ENCODE measurements around the gene IBA57.

The IBA57 gene

DNA sequence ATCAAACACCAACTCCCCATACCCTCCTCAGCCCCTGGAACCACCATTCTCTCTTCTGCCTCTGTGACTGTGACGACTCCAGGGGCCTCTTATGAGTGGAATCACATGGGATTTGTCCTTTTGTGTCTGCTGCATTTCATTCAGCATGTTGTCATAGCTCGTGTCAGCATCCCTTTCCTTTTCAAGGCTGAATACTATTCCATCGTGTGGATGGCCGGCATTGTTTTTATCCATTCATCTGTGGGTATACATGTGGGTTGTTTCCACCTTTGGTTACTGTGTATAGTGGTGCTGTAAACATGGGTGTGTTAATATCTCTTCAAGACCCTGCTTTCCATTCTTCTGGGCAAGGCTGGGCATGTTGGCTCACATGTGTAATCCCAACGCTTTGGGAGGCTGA is 25.2 kb downstream of the IBA57 start:
- DNase-seq (ENCODE audit: low spot score) = no peak

DNA sequence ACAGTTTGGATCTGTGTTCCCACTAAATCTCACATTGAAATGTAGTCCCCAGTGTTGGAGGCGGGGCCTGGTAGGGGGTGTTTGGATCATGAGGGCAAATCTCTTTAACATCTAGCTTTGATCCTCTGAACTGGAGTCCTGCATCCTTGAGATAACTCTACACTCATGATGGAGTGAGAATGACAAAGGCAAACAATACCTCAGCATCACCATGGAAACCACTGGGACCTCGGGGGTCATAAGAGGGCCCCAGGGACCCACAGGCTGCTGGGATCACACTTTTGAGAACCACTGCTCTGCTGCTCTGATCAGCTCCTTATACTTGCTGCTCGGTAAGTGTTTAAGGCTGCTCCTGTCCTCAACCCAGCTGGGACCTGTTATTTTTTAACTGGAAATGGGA is 28.8 kb downstream of the IBA57 start:
- no peak for DNase-seq (ENCODE audit: low spot score)

DNA sequence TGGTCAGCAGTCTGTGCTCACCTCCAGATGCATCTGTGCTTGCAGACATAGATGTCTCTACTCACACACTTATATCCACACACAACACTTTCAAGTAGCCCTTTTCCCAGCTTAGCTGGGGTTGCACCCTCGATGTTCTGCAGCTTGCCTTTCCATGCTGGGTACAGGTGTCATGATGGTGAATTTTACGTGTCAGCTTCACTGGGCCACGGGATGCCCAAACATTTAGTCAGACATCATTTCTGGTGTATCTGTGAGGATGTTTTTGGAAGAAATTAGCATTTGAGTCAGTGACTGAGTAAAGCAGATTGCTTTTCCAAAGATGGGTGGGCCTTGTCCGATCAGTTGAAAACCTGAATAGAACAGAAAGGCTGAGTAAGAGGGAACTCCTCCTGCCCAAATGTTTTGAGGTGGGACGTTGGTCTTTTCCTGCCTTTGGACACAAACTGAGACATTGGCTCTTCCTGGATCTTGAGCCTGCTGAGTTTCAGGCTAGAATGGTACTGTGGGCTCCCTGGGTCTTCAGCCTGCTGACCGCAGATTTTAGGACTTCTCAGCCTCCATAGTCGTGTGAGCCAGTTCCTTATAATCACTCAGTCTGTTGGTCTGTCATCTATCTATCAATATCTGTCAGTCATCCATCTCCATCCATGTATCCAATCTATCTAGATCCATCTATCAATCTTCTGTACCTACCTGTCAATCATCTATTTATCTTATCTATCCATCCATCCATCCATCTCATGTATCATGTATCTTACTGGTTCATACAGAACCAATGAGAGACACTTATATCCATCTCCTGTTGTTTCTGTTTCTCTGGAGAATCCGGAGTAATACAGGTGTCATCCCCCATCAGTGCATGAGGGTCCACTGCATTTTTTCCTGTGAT is 29.6 kb downstream of the IBA57 start:
- no peak for DNase-seq (ENCODE audit: low spot score)

DNA sequence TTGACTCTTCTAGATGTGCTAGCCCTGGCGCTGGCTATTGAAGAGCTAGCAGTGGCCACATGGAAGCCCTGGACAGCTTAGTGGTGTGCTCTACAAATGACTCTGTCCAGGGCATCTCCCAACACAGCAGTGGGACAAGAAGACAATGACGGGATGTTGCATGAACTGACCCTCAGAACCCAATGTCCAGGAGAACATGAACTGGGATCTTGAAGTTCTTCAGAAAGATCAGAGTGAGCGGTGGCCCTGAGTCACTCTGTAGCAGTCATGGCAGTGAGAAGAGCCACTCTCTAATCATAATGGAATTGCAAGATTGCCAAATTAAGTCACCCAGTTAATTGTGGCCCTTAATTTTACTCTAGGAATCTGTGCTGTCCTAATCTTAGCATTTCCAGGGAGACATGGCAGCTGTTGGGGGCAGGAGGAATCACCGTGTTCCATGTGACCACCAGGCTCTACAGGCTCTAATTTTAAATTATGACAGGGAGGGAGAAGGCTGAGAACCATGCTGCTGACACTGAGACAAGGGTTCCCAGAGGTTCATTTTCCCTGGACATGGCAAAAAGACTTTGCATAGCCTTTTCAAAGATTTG is 32.0 kb downstream of the IBA57 start:
- no peak for DNase-seq (ENCODE audit: low spot score)

DNA sequence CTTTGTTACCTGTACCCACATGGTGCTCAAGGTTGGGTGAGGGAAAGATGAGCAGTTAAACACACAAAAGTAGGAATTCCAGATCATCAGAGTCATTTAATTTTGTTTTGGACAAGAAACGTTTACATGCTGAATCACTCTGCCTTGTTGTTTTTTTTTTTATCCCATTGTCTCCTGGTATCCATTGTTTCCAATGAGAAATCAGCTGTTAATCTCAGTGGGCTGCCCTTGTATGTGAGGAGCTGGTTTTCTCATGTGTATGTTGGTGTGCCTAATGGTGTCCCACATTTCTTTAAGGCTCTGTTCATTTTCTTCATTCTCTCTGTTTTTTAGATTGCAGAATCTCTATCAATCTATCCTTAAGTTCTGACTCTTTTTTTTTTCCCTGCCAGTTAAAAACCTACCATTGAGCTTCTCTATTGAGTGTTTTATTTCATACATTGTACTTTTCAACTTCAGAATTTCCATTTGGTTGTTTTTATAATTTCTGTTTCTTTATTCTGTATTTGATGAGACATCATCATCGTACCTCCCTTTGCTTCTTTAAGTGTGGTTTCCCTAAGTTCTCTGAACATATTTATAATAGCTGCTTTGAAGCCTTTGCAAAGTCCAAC is 33.5 kb downstream of the IBA57 start:
- DNase-seq (ENCODE audit: low spot score) = no peak

DNA sequence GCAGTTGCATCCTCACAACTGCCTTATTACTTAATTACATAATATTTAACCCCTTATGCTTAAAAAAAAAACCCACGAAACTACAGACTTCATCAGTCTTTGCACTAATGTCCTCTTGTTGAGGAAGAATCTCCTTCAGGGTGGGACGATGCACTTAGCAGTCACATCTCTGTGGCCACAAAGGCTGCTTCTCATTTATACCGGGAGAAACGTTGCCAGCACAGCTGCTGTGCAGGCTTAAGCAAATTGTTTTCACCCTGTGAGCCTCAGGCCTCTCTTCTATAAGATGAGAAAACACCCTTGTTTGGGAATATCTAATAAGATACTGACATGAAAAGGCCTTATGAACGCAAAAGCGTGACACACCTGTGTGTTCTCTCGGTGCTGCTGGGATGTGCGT is 39.4 kb downstream of the IBA57 start:
- peak; percentile 13 for DNase-seq (ENCODE audit: low spot score)

DNA sequence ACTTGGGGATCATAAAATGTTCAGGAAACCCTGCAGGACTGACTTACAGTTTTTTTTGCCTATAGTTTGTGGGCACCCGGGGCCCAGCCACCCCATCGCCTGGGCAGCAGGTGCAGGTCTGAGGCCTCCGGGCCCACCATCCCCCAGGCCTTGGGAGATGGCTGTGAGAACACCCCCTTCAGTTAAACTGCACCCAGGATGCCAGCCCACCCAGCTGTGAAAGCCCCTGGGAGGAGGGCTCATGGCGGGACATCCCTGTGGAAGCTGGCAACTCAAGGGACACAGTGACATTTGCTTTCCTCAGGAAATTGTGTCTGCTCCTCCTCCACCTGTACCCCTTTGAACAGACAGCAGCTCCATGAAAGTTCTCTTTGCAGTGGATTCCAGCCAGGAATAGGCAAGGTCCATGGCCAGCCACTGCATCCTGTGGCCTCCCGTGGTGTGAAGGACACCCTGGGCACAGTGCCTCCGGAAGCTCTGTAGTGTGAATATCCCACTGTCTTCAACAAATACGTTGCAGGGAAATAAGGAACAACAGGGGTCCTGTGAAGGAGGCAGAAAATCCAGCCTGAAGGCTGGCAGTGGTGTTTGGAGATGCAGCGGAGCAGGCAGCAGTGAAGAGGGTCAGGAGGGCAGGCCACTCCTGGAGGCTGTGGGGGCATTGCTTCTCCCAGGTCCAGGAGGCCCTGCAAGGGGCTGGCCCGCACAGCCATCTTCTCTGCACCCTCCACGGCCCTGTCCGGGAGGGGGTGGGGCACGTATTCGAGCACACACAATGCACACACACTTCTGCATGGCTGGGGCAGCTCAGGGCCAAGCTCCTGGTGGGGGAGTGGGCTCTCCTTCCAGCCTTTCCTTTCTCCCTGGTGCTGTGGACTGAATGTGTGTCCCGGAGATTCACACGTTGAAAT is 40.2 kb downstream of the IBA57 start:
- peak; percentile 30 for DNase-seq (ENCODE audit: low spot score)

DNA sequence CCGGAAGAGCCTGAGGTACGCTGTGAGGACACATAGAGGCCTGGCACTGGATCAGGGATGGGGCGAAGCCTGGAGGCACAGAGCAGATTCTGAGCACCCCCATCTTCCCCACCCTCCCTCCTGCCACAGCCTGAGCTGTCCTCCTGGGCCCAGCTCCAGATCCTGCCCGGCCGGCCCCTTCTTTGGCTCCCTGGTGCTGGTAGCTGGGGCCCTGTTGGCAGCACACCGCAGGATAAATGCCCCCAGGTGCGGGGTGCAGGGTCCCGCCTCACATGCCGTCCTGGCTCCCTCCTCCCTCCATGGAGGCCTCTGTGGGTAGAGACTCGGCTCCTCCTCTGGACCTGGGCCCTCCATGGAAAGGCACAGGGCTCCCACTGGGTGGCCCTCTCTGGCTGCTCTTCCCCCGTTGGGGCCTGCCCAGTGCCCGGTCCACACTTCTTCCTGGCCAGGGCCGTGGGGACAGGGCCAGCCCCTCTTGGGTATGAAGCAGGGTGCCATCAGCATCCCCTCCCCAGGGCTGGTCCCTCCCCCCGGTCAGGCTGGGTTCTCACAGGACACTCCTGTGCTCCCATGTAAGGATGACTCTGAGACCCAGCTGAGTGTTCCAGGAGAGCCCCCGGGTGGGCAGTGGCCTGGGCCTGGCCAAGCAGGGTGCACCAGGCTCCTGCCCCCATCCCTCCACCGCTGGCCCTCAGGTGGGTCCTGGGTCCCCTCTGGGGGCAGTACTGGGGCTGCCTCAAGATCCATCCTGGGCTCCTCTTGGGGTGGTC is 41.2 kb downstream of the IBA57 start:
- peak; percentile 30 for DNase-seq (ENCODE audit: low spot score)

DNA sequence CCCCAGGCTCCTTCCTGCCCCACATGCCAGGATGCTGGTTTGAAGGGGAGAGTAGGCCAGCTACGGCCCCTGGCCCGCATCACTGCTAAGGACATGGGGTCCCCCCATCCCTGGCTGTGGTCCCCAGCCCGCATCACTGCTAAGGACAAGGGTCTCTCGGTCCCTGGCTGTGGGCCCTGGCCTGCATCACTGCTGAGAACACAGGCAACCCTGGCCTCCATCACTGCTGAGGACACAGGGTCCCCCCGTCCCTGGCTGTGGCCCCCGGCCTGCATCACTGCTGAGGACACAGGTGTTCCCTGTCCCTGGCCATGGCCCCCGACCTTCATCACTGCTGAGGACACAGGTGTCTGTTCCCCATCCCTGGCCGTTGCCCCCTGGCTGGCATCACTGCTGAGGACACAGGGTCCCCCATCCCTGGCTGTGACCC is 41.8 kb downstream of the IBA57 start:
- DNase-seq (ENCODE audit: low spot score) = peak; percentile 27

DNA sequence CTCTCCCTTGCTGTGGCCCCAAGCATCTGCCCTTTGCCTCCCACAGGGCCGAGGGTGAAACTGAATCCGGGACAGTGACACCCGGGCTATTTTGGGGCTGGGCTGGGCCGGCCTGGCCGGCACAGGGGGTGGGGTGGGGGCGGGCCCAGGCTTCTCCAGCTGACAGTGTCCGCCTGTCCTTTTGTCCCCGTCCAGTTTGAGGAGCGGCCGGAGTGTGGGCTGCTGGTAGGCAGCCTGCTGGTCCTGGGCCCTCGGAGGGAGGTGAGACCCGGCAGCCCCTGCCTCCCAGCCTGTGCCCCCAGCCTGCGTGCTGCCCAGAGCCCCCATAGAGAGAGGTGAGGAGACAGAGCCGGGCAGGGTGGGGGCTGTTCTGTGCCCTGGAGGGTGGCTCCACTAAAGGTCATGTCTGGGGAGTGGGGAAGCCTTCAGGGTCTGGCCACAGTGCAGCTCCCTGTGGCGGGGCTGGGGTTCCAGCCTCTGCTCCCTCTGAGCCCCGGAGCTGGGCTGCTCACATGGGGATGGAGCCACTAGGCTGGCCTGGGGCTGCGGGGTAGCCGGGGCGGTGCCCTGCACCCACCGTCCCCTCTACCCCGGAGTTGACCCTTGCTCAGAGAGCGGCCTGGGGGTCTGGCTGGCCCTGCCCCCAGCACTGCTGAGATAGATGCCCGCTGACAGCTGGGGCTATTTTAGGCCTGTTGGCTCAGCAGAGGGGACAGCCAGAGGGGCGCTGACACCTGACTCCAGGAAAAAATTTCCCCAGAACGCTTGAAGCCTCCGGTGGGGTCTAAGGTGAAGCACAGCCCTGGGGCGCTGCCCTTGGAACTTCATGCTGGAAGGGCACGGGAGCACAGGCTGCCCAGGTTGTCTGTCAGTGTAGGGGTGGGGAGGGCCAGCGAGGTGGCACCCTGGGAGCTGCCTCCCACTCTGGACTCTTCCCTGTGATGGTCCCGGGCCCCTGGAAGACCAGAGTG is 42.5 kb downstream of the IBA57 start, which contains the start of gene OBSCN:
OBSCN (plus strand) TSS at position 194 of the 971 bp plus-strand sequence. CDS start 3,740 bp downstream, outside the sequence.
- DNase-seq (ENCODE audit: low spot score) = peak; percentile 27

DNA sequence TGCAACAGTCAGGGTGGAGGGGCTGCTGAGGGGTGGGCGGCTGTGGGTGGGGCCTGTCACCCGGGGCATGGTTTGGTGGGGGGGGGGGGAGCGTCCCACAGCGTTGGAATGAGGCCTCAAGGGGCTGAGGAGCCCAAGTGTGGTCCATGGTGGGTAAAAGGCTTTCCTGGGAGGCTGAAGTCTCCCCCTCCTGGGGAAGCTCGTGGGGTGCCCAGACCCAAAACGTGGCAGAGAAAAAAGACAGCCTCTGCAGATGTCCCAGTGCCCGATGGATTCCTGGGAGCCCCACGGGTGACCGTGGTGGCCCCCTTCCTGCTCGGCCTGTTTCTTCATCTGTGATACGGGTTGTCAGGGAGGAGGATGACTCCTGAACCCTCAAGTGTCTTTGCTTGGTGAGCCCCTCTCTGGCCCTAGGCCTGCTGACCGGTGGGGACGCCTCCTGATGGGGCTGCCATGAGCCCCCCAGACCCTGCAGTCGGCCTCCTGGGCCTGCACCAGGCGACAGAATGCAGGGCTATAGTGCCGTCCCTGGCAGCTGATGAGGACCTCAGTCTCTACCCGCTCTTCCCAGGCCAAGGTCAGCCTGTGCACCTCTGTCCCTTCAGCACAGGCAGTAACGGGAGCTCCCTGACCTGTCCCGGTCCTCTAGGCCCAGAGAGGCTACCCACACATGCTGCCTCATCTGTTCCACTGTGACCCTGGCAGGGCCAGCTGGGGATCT is 43.4 kb downstream of the IBA57 start:
- no peak for DNase-seq (ENCODE audit: low spot score)

DNA sequence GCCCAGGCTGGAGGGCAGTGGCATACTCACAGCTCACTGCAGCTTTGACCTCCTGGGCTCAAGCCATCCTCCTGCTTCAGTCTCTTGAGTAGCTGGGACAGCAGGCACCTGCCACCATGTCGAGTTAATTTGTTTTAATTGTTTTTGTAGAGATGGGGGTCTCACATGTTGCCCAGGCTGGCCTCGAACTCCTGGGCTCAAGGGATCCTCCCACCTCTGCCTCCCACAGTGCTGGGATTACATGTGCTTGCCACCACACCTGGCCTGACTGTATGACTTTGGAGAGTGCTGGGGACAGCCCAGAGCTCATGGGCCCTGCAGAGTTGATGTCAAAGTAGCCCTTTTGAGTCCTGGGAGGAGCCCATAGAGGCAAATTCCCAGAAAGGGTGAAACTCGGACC is 44.1 kb downstream of the IBA57 start:
- DNase-seq (ENCODE audit: low spot score) = no peak

DNA sequence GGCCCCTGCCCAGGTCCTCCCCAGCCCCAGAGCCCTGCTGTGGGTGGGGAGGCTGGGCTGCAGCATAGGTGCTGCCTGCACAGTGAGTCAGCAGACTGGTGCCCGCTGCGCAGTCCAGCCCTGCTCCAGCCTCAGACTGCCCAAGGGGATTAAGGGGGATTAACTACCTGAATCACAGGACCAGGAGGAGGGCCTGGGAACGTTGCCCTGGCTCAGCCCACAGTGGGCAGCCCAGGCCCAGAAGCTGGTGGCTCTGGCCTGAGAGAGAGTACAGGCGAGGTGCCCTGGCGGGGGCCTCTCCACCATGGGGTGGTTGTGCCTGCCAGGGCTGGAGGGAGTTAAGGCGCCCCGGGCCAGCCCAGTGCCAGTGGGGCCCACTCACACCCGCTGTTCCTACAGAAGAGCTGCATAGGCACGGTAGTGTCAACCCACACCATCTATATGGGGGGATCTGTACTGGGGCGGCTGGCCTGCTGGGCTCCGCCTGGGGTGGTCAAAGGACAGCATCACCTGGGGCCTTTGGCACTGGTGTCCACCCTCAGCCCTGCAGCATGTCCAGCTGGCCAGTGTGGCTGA is 44.6 kb downstream of the IBA57 start:
- DNase-seq (ENCODE audit: low spot score) = no peak

DNA sequence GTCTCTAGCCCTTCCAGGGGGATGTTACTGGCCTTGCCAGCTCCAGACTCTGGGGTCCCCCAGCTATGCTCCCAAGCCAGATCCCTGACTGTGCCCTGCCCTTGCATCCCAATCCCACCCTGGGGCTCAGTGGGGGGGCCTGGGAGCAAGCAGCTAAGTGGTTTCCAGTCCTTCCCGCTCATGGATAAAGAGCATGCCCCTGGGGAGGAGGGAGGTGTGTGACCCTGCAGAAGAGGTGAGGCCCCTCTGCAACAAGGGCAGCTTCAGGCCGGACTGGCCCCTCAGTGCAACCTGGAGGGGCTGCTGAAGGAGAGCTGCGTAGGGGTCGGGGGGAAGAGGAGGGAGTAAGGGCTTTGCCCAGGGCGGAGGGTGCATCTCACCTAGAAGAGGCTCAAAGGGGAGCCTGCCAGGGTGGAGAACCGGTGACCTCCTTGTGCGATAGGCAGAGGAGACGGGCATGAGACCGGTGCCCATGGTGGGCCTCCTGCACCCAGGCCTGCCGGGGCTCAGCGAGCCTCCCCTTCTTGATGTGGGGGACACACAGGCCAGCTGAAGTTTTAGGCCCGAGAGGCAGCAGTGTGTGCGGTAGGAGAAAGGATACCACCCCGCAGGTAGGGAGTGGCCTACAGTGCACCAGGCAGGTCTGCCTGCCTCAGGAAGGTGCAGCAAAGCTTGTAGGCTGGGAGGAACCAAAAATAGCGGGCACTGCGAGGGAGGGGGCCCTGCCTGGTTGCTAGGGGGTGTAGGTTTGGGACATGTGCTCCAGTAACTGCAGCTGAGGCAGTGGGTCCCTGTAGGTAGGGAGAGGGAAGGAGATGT is 45.3 kb downstream of the IBA57 start:
- no peak for DNase-seq (ENCODE audit: low spot score)

DNA sequence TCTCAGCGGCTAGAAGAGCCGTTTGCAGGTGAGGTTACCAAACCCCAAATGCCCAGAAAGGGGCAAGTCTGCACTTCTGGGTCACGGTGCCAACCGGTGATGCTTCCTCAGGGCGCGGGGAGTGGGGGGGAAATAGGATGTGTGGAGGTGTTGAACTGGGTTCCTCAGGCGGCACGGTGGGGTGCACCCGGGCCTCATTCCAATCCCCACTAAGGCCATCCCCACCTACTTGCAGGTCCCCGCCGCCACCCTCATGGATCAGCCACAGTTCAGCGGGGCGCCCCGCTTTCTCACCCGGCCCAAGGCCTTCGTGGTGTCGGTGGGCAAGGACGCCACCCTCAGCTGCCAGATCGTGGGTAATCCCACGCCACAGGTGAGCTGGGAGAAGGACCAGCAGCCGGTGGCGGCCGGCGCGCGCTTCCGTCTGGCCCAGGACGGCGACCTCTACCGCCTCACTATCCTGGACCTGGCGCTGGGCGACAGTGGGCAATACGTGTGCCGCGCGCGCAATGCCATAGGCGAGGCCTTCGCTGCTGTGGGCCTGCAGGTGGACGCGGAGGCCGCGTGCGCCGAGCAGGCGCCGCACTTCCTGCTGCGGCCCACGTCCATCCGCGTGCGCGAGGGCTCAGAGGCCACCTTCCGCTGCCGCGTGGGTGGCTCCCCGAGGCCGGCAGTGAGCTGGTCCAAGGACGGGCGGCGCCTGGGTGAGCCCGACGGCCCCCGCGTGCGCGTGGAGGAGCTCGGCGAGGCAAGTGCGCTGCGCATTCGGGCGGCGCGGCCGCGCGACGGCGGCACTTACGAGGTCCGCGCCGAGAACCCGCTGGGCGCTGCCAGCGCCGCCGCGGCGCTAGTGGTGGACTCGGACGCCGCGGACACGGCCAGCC is 46.2 kb downstream of the IBA57 start:
- DNase-seq (ENCODE audit: low spot score) = no peak

DNA sequence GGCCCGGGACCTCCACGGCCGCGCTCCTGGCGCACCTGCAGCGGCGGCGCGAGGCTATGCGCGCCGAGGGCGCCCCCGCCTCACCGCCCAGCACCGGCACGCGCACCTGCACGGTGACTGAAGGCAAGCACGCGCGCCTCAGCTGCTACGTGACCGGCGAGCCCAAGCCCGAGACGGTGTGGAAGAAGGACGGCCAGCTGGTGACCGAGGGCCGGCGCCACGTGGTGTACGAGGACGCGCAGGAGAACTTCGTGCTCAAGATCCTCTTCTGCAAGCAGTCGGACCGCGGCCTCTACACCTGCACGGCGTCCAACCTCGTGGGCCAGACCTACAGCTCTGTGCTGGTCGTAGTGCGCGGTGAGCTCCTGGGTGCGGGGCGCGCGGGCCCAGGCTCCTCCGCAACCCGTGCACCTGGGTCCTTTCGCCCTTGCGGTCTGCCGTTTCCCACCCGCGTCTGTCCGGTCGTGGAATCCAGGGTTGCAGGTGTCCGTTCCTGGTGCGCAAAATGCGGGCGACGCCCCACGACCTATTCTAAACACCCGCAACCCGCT is 46.9 kb downstream of the IBA57 start:
- no peak for DNase-seq (ENCODE audit: low spot score)

Data from D341Med (cell line).